ENCODE results near the gene PKHD1. TPM values are rescaled to one million over a fixed set of nuclear protein-coding genes. Genes with fewer than 3 reads are reported as not detected.

Gene PKHD1
- total RNA-seq, 4 donors from 2014 or later = 0.16 to 0.60 (median 0.32) TPM

GRCh38 chr6:51913265-51913664 lies 174.1 kb downstream of the PKHD1 start:
- in situ Hi-C loops (cut with MboI; ENCODE audit: low pct_ligation_motif_present in 1 of 4, low pct_unique_long_range_greater_than_20kb in 1 of 4, low sequenced_read_pairs in 3 of 4) (no loop called here), intact Hi-C loops (cut with DNase I; ENCODE audit: low total_unique reads) (no loop called here)
- DNase-seq = no peak
- TF ChIP-seq POLR2AphosphoS5 (IDR thresholded peaks at IDR 0.05) (no peak), EP300 (IDR thresholded peaks at IDR 0.05; ENCODE audit: low read depth) (no peak), POLR2A (IDR thresholded peaks at IDR 0.05) (no peak), CTCF (IDR thresholded peaks at IDR 0.05) (no peak)
- Histone ChIP-seq H3K36me3 (no peaks in the 10 kb centered on the region), H3K27me3 (no peaks in the 10 kb centered on the region), H3K4me1 (no peaks in the 10 kb centered on the region), H3K4me3 (no peak overlapping the region), H3K9me3 (no peaks in the 10 kb centered on the region), H3K27ac (no peak overlapping the region)
- WGBS, 2 donors (ENCODE audit: low coverage in 1 of 2) = 52 to 55% methylated on average over 2 of the region's 2 CpGs

GRCh38 chr6:51910851-51911250 lies 176.6 kb downstream of the PKHD1 start:
- Histone ChIP-seq H3K9me3 (no peaks in the 10 kb centered on the region), H3K4me1 (no peaks in the 10 kb centered on the region), H3K27me3 (no peaks in the 10 kb centered on the region), H3K4me3 (no peak overlapping the region), H3K36me3 (no peaks in the 10 kb centered on the region), H3K27ac (no peak overlapping the region)
- in situ Hi-C loops (cut with MboI; ENCODE audit: low pct_ligation_motif_present in 1 of 4, low pct_unique_long_range_greater_than_20kb in 1 of 4, low sequenced_read_pairs in 3 of 4) (no loop called here), intact Hi-C loops (cut with DNase I; ENCODE audit: low total_unique reads) (no loop called here)
- no peak for DNase-seq
- WGBS, 2 donors (ENCODE audit: low coverage in 1 of 2) = 52% methylated on average over 2 of the region's 2 CpGs; no CpG with 5 or more reads in 1 of the 2 donors
- TF ChIP-seq CTCF (IDR thresholded peaks at IDR 0.05) (no peak), POLR2A (IDR thresholded peaks at IDR 0.05) (no peak), EP300 (IDR thresholded peaks at IDR 0.05; ENCODE audit: low read depth) (no peak), POLR2AphosphoS5 (IDR thresholded peaks at IDR 0.05) (no peak)

GRCh38 chr6:51908243-51908642 lies 179.2 kb downstream of the PKHD1 start:
- TF ChIP-seq POLR2A (IDR thresholded peaks at IDR 0.05) = no peak
- no peak for TF ChIP-seq CTCF (IDR thresholded peaks at IDR 0.05)
- no peak for TF ChIP-seq EP300 (IDR thresholded peaks at IDR 0.05; ENCODE audit: low read depth)
- TF ChIP-seq POLR2AphosphoS5 (IDR thresholded peaks at IDR 0.05) = no peak
- in situ Hi-C loops (cut with MboI; ENCODE audit: low pct_ligation_motif_present in 1 of 4, low pct_unique_long_range_greater_than_20kb in 1 of 4, low sequenced_read_pairs in 3 of 4) = no loop called here
- Histone ChIP-seq H3K9me3 (no peaks in the 10 kb centered on the region), H3K36me3 (no peaks in the 10 kb centered on the region), H3K4me1 (no peaks in the 10 kb centered on the region), H3K4me3 (no peak overlapping the region), H3K27me3 (no peaks in the 10 kb centered on the region), H3K27ac (no peak overlapping the region)
- intact Hi-C loops (cut with DNase I; ENCODE audit: low total_unique reads) = no loop called here
- no peak for DNase-seq

GRCh38 chr6:51901766-51902764 lies 185.3 kb downstream of the PKHD1 start:
- in situ Hi-C loops (cut with MboI; ENCODE audit: low pct_ligation_motif_present in 1 of 4, low pct_unique_long_range_greater_than_20kb in 1 of 4, low sequenced_read_pairs in 3 of 4) = no loop called here
- no peaks in the 10 kb centered on the region for H3K4me1 ChIP-seq
- no peak for TF ChIP-seq POLR2AphosphoS5 (IDR thresholded peaks at IDR 0.05)
- no peak for TF ChIP-seq CTCF (IDR thresholded peaks at IDR 0.05)
- TF ChIP-seq POLR2A (IDR thresholded peaks at IDR 0.05) = no peak
- TF ChIP-seq EP300 (IDR thresholded peaks at IDR 0.05; ENCODE audit: low read depth) = no peak
- no peaks in the 10 kb centered on the region for H3K9me3 ChIP-seq
- WGBS, 2 donors (ENCODE audit: low coverage in 1 of 2) = 82 to 87% methylated on average over 3 to 4 of the region's 4 CpGs
- no peak for DNase-seq
- H3K36me3 ChIP-seq = no peaks in the 10 kb centered on the region
- H3K4me3 ChIP-seq = no peak overlapping the region
- no peak overlapping the region for H3K27ac ChIP-seq
- H3K27me3 ChIP-seq = no peaks in the 10 kb centered on the region
- intact Hi-C loops (cut with DNase I; ENCODE audit: low total_unique reads) = no loop called here
